Measurements from ENCODE around the gene DHRS2. TPM values are rescaled to one million over a fixed set of nuclear protein-coding genes. Genes with fewer than 3 reads are reported as not detected.

DHRS2 gene
- total and polyA plus RNA-seq, 2 donors (not counting 1 experiment from before 2014, with no cell fraction given), result not detected

DNA sequence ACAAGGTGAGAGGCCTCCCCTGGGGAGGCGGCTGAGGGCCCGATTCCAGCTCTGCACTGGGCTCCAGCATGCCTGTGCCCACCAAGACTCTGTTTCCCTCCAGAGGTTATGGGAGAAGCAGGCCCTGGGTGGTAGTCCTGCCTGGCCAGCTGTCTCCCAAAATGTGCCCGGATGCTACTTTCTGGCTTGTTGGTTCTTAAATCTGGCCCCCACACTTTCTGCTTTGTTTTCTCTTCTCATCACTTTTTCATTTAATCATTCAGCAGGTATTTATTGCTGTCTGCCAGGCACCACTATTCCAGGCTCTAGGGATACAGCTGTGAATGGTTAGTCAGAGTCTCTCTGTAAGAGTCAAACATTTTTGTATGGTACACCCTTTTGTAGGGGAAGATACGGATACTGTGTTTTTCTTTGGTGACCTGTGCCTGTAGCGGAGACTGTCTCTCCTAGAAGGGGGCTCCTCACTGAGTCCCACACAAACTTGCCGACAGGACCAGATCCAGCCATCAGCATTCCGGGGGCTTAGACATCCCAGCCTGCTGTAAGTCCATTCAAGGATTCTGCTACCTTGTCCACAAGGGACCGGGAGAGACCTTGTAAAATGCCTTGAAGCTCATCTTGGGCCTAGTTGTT, 3.8 kb downstream of the DHRS2 start:
- Mint-ChIP-seq H3K4me3 (no peak overlapping the region), H3K4me1 (no peaks in the 10 kb centered on the region), H3K27ac (no peak overlapping the region), H3K9me3 (ENCODE audit: insufficient read depth) (no peaks in the 10 kb centered on the region), H3K27me3 (peaks cover 7% of the 10 kb centered on the region)
- no peak for DNase-seq
- intact Hi-C loops (cut with micrococcal nuclease), result no loop called here
- H2AFZ ChIP-seq (ENCODE audit: insufficient read depth, low read depth, low read length, poor library complexity, severe bottlenecking), result no peak overlapping the region
- H3K27ac ChIP-seq (ENCODE audit: low read length in 2 of 2), result no peak overlapping the region
- no peak overlapping the region for H3K9ac ChIP-seq (ENCODE audit: low read length)
- H3K4me3 ChIP-seq (ENCODE audit: control extremely low read depth in 1 of 5, extremely low read depth in 1 of 5, insufficient read depth in 1 of 5, low read depth in 2 of 5, low read length in 4 of 5), result no peak overlapping the region
- peaks cover 0 to 8% (median 3%) of the 10 kb centered on the region in 3 donors for H3K9me3 ChIP-seq (ENCODE audit: control extremely low read depth in 1 of 3, control insufficient read depth in 2 of 3, insufficient read depth in 1 of 3, low read length in 2 of 3)
- POLR2A ChIA-PET, result no interaction called here
- no peak for ATAC-seq (ENCODE audit: low read depth)
- H3K79me2 ChIP-seq (ENCODE audit: control insufficient read depth, insufficient read depth, low read length), result no peaks in the 10 kb centered on the region
- H3K4me1 ChIP-seq (ENCODE audit: control insufficient read depth in 2 of 2, insufficient read depth in 2 of 2, low read length in 2 of 2), result no peaks in the 10 kb centered on the region
- no peak overlapping the region for H3K4me2 ChIP-seq (replicated peaks; ENCODE audit: low read depth, low read length, poor library complexity, severe bottlenecking)
- TF ChIP-seq EZH2 (IDR thresholded peaks at IDR 0.05; ENCODE audit: borderline replicate concordance, insufficient read depth, low read depth, low read length, poor library complexity, severe bottlenecking), result no peak
- TF ChIP-seq, protein P1, sequence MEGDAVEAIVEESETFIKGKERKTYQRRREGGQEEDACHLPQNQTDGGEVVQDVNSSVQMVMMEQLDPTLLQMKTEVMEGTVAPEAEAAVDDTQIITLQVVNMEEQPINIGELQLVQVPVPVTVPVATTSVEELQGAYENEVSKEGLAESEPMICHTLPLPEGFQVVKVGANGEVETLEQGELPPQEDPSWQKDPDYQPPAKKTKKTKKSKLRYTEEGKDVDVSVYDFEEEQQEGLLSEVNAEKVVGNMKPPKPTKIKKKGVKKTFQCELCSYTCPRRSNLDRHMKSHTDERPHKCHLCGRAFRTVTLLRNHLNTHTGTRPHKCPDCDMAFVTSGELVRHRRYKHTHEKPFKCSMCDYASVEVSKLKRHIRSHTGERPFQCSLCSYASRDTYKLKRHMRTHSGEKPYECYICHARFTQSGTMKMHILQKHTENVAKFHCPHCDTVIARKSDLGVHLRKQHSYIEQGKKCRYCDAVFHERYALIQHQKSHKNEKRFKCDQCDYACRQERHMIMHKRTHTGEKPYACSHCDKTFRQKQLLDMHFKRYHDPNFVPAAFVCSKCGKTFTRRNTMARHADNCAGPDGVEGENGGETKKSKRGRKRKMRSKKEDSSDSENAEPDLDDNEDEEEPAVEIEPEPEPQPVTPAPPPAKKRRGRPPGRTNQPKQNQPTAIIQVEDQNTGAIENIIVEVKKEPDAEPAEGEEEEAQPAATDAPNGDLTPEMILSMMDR (IDR thresholded peaks at IDR 0.05), result no peak
- WGBS (ENCODE audit: insufficient coverage), result 95% methylated on average over 7 of the region's 8 CpGs
- H3K36me3 ChIP-seq (replicated peaks in 1 of 2; ENCODE audit: control extremely low read depth in 1 of 2, control insufficient read depth in 1 of 2, extremely low read depth in 1 of 2, insufficient read depth in 2 of 2, low read length in 1 of 2), result no peaks in the 10 kb centered on the region
- H3K27me3 ChIP-seq (replicated peaks in 1 of 4; ENCODE audit: control extremely low read depth in 1 of 4, control insufficient read depth in 3 of 4, insufficient read depth in 4 of 4, low read length in 3 of 4), result peaks cover 0 to 5% (median 0%) of the 10 kb centered on the region in 4 experiments
- CTCF ChIA-PET, result interaction anchor here (2.9 kb wide), 1 partner anchor 8 kb away, joined by 15 read pairs; no protein-coding TSS in a partner anchor
- no peaks in the 10 kb centered on the region for H4K20me1 ChIP-seq (ENCODE audit: control insufficient read depth, insufficient read depth, low read length, poor library complexity, severe bottlenecking)

DNA sequence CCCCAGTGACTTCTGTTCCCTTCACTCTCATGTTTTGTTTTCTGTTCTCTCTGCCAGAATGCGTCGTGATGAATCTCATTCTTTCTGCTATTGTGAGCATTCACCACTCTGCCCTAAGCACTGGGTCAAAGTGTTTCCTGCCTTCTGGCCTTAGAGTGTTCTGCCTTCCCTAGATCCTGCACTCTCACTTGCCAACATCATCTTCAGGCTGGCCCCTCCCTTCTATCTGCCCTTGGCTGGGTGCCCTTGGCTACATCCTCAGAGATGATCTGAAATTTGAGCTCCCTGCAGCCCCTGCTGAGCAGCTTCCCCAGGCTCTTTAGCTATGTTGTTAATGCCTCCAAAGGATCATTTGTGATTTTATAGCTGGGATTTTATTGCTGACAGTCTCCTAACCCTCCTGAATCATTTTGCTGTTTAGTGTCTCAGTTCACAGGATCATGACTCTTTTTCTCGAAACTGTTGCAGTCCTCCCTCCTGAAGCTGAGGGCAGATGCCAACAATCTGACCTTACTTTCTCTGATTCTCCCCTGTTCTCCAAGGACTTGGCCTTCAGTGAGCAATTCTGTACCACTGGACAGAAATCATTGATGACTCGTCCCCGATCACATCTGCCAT, 4.5 kb downstream of the DHRS2 start:
- intact Hi-C loops (cut with micrococcal nuclease), result no loop called here
- H3K4me1 Mint-ChIP-seq, result no peaks in the 10 kb centered on the region
- WGBS (ENCODE audit: insufficient coverage), result 84% methylated on average over 5 of the region's 5 CpGs

More for the DNA sequence above, 4.5 kb downstream of the DHRS2 start:
- no peaks in the 10 kb centered on the region for H3K9me3 Mint-ChIP-seq (ENCODE audit: insufficient read depth)
- Histone ChIP-seq H3K4me2 (replicated peaks; ENCODE audit: low read depth, low read length, poor library complexity, severe bottlenecking) (no peak overlapping the region), H2AFZ (ENCODE audit: insufficient read depth, low read depth, low read length, poor library complexity, severe bottlenecking) (no peak overlapping the region), H3K4me1 (ENCODE audit: control insufficient read depth in 2 of 2, insufficient read depth in 2 of 2, low read length in 2 of 2) (no peaks in the 10 kb centered on the region), H3K9me3 (ENCODE audit: control extremely low read depth in 1 of 3, control insufficient read depth in 2 of 3, insufficient read depth in 1 of 3, low read length in 2 of 3) (peaks cover 0 to 8% (median 3%) of the 10 kb centered on the region in 3 donors), H3K27ac (ENCODE audit: low read length in 2 of 2) (no peak overlapping the region), H3K79me2 (ENCODE audit: control insufficient read depth, insufficient read depth, low read length) (no peaks in the 10 kb centered on the region), H3K4me3 (ENCODE audit: control extremely low read depth in 1 of 5, extremely low read depth in 1 of 5, insufficient read depth in 1 of 5, low read depth in 2 of 5, low read length in 4 of 5) (no peak overlapping the region), H4K20me1 (ENCODE audit: control insufficient read depth, insufficient read depth, low read length, poor library complexity, severe bottlenecking) (no peaks in the 10 kb centered on the region), H3K36me3 (replicated peaks in 1 of 2; ENCODE audit: control extremely low read depth in 1 of 2, control insufficient read depth in 1 of 2, extremely low read depth in 1 of 2, insufficient read depth in 2 of 2, low read length in 1 of 2) (no peaks in the 10 kb centered on the region), H3K9ac (ENCODE audit: low read length) (no peak overlapping the region), H3K27me3 (replicated peaks in 1 of 4; ENCODE audit: control extremely low read depth in 1 of 4, control insufficient read depth in 3 of 4, insufficient read depth in 4 of 4, low read length in 3 of 4) (peaks cover 0 to 6% (median 0%) of the 10 kb centered on the region in 4 experiments)
- CTCF ChIA-PET, result interaction anchor here (2.9 kb wide), 1 partner anchor 8 kb away, joined by 15 read pairs; no protein-coding TSS in a partner anchor
- H3K4me3 Mint-ChIP-seq, result no peak overlapping the region
- H3K27ac Mint-ChIP-seq, result no peak overlapping the region
- TF ChIP-seq, protein P1 (IDR thresholded peaks at IDR 0.05), result no peak
- TF ChIP-seq EZH2 (IDR thresholded peaks at IDR 0.05; ENCODE audit: borderline replicate concordance, insufficient read depth, low read depth, low read length, poor library complexity, severe bottlenecking), result no peak
- DNase-seq, result no peak
- no peak for ATAC-seq (ENCODE audit: low read depth)
- POLR2A ChIA-PET, result no interaction called here
- peaks cover 7% of the 10 kb centered on the region for H3K27me3 Mint-ChIP-seq
